HCT116 (cell line): ENCODE measurements around the gene OLFML2A. TPM values are rescaled to one million over a fixed set of nuclear protein-coding genes. Genes with fewer than 3 reads are reported as not detected.
"Not testable (repeated sequence)": the region's sequence is repeated elsewhere in the genome, so short reads cannot be mapped to it uniquely, and the experiment has no call there.

Experiments used
- ATAC-seq: fragments of 200-7000 bp; cut with Tn5 transposase; 2 replicates; pipeline ENCODE4 v1.9.1; 2020; ENCODE audit warnings: mild to moderate bottlenecking, moderate library complexity
- BruUV-seq: library from RNA; stranded (reverse); fragments of 400-500 nt; replicated peaks from 2 replicates; lab custom pipeline; 2021; lab: Mats Ljungman, UMichigan
- CTCF ChIA-PET: fragments of 300-600 bp; sonication (Branson Sonifier 250); formaldehyde crosslinking; loops from one replicate; lab custom pipeline; 2021; ENCODE audit warnings: antibody characterized with exemption; lab: Charles Lee
- POLR2A ChIA-PET: fragments of 300-600, 350-600 bp; sonication (Branson Sonifier 250); formaldehyde crosslinking; loops from one replicate; lab custom pipeline; 2021; ENCODE audit warnings: antibody characterized with exemption; lab: Charles Lee
- RAD21 ChIA-PET, 2 experiments: fragments of 300-600 bp; sonication (Branson Sonifier 250); formaldehyde crosslinking; loops; one replicate each; lab custom pipeline; 2023; ENCODE audit warnings: low total read pairs in 2 of 2; ENCODE audit not compliant: uncharacterized antibody in 2 of 2, unreplicated experiment in 2 of 2, low non-redundant PET in 1 of 2; lab: Charles Lee
- DNase-seq: peaks from one replicate; pipeline ENCODE4 v3.0.0-alpha.2; 2010; ENCODE audit warnings: low read depth, low spot score
- H2AFZ ChIP-seq: fragments of 200-600 bp; shearing (Covaris generic), sonication (generic); 2 replicates; pipeline ENCODE4 v1.6.1; 2017; ENCODE audit warnings: low read depth, mixed run types, mixed read lengths, antibody characterized with exemption, low read length; ENCODE audit not compliant: poor library complexity, severe bottlenecking
- H3K27ac ChIP-seq: 2 replicates; pipeline ENCODE4 v1.5.1; 2012; ENCODE audit warnings: low read depth, low read length
- H3K27me3 ChIP-seq: fragments of 200-600 bp; sonication (generic); 2 replicates; pipeline ENCODE4 v1.6.1; 2016; ENCODE audit warnings: mixed run types, low read length, mixed read lengths; ENCODE audit not compliant: insufficient read depth
- H3K36me3 ChIP-seq, 2 experiments: fragments of 200-500 bp in 1 of 2; fragments of 200-600 bp in 1 of 2; sonication (Bioruptor generic) in 1 of 2; sonication (generic) in 1 of 2; 2 replicates each; pipeline versions ENCODE4 v1.5.1 to v1.6.1; 2014 to 2016; ENCODE audit warnings: low read length in 2 of 2, inconsistent platforms in 1 of 2, mixed read lengths in 1 of 2, mixed run types in 1 of 2; ENCODE audit not compliant: insufficient read depth in 2 of 2, control insufficient read depth in 1 of 2
- H3K4me1 ChIP-seq, 2 experiments: fragments of 200-600 bp in 1 of 2; sonication (generic) in 1 of 2; 2 replicates each; pipeline versions ENCODE4 v1.5.1 to v1.6.1; 2012 to 2017; ENCODE audit warnings: low read length in 2 of 2, inconsistent platforms in 1 of 2, mild to moderate bottlenecking in 1 of 2, mixed read lengths in 1 of 2, mixed run types in 1 of 2, moderate library complexity in 1 of 2; ENCODE audit not compliant: insufficient read depth in 2 of 2, control insufficient read depth in 1 of 2
- H3K4me2 ChIP-seq: fragments of 200-600 bp; sonication (generic); 2 replicates; pipeline ENCODE4 v1.6.1; 2017; ENCODE audit warnings: mixed run types, low read length, mixed read lengths
- H3K4me3 ChIP-seq, 2 experiments: fragments of 200-600 bp in 1 of 2; sonication (generic) in 1 of 2; replicated peaks in 1 of 2; 2 replicates each; pipeline ENCODE4 v1.5.1; 2011 to 2016; ENCODE audit warnings: low read length in 2 of 2, control low read depth in 1 of 2, low read depth in 1 of 2, mild to moderate bottlenecking in 1 of 2, mixed read lengths in 1 of 2, mixed run types in 1 of 2
- H3K79me2 ChIP-seq: fragments of 200-600 bp; sonication (generic); 2 replicates; pipeline ENCODE4 v1.6.1; 2017; ENCODE audit warnings: mild to moderate bottlenecking, mixed run types, low read length, moderate library complexity, mixed read lengths; ENCODE audit not compliant: insufficient read depth
- H3K9ac ChIP-seq: fragments of 200-600 bp; sonication (generic); 2 replicates; pipeline ENCODE4 v1.6.1; 2016; ENCODE audit warnings: low read length, mixed read lengths
- H3K9me2 ChIP-seq: fragments of 200-600 bp; sonication (generic), shearing (Covaris generic); 2 replicates; pipeline ENCODE4 v1.6.1; 2017; ENCODE audit warnings: mixed run types, mild to moderate bottlenecking, moderate library complexity; ENCODE audit not compliant: insufficient read depth
- H3K9me3 ChIP-seq, 2 experiments: fragments of 200-500 bp in 1 of 2; fragments of 200-600 bp in 1 of 2; sonication (Bioruptor generic) in 1 of 2; sonication (generic) in 1 of 2; 2 replicates each; pipeline ENCODE4 v1.6.1; 2014 to 2017; ENCODE audit warnings: low read length in 2 of 2, mixed read lengths in 2 of 2, inconsistent platforms in 1 of 2, low read depth in 1 of 2, mild to moderate bottlenecking in 1 of 2, mixed run types in 1 of 2, moderate library complexity in 1 of 2; ENCODE audit not compliant: control insufficient read depth in 1 of 2, insufficient read depth in 1 of 2
- H4K20me1 ChIP-seq: fragments of 200-600 bp; sonication (generic), shearing (Covaris generic); 2 replicates; pipeline ENCODE4 v1.6.1; 2017; ENCODE audit warnings: mixed run types, mild to moderate bottlenecking, moderate library complexity; ENCODE audit not compliant: insufficient read depth
- POLR2AphosphoS5 ChIP-seq: IDR thresholded peaks from 2 replicates; pipeline ENCODE4 v1.6.1; 2011; ENCODE audit warnings: mild to moderate bottlenecking, low read depth, low read length, moderate library complexity
- TCF7L2 ChIP-seq: IDR thresholded peaks from 2 replicates; pipeline ENCODE4 v1.7.0; 2011; ENCODE audit warnings: borderline replicate concordance, inconsistent platforms; ENCODE audit not compliant: insufficient read depth, insufficient read length; ENCODE audit errors: extremely low read depth
- ZFX ChIP-seq: fragments of 450-650 bp; IDR thresholded peaks from 2 replicates; pipeline ENCODE4 v1.6.1; 2017
- intact Hi-C: fragments of 100-400 bp; cut with micrococcal nuclease; formaldehyde crosslinking; loops from 2 replicates; pipeline ENCODE4 v1.10.0; 2022
- total RNA-seq: library from RNA; stranded (reverse); gene quantifications from one replicate; pipeline ENCODE4 v1.2.1, GENCODE V29; 2021; ENCODE audit not compliant: unreplicated experiment

OLFML2A gene
- total RNA-seq, 1 experiment from 2014 or later = 6.3 TPM

DNA sequence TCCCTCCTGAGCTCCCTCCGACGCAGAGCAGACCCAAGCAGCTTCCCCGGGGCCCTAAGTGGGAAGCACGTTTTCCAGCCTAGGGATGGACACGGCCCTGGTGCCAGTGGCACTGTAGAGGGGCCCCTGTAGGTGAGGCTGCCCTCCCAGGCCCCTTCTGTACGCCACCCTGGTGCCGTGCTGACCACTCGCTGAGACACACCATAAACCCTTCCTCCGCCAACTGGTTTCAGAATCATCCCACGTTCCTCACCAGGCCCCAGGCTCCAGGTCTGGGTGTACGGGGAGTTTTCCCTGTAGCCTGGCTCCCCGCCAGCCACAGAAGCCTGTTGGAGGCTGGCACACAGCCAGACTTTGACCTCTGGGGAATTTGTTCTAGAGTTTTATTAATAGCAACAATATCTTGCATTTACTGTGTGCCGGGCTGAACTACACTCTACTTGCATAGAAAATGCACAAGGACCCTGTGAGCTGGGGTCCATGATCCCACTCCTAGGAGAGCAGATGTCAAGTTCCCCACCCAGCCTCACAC, 58.2 kb downstream of the OLFML2A start:
- peak overlapping the region; percentile 21 to 51 for H3K4me3 ChIP-seq
- RAD21 ChIA-PET = no interaction called here
- no peaks in the 10 kb centered on the region for H3K9me3 ChIP-seq
- CTCF ChIA-PET = interaction anchor here (0.7 to 2.3 kb wide), 6 partner anchors 18 to 63 kb away, joined by 3 to 12 read pairs (median 4); partner anchors contain the start of gene WDR38
- H3K4me2 ChIP-seq = peak overlapping the region; percentile 88
- H3K27me3 ChIP-seq = no peaks in the 10 kb centered on the region
- DNase-seq = no peak
- H3K36me3 ChIP-seq = no peaks in the 10 kb centered on the region
- intact Hi-C loops = no loop called here
- H3K4me1 ChIP-seq = peaks cover 39 to 52% of the 10 kb centered on the region in 2 experiments
- TF ChIP-seq TCF7L2 (no peak), ZFX (peak; percentile 51), POLR2AphosphoS5 (peak; percentile 13)
- TF ChIP-seq, all 23 proteins: peak for 2
- peak; percentile 62 for ATAC-seq
- H4K20me1 ChIP-seq = no peaks in the 10 kb centered on the region
- no peaks in the 10 kb centered on the region for H3K79me2 ChIP-seq
- peak overlapping the region; percentile 59 for H3K9ac ChIP-seq
- POLR2A ChIA-PET = interaction anchor here (0.7 to 2.3 kb wide), 4 partner anchors 16 to 407 kb away, joined by 4 to 8 read pairs (median 6); partner anchors contain the start of genes ARPC5L and HSPA5
- H3K9me2 ChIP-seq = no peaks in the 10 kb centered on the region
- peak overlapping the region; percentile 68 for H3K27ac ChIP-seq
- H2AFZ ChIP-seq = peak overlapping the region; percentile 81
- no TSS peak for BruUV-seq

GRCh38 chr9:124838132-124838531, 61.2 kb downstream of the OLFML2A start:
- H3K27ac ChIP-seq, intact Hi-C loops, H3K9ac ChIP-seq, H4K20me1 ChIP-seq, H3K9me3 ChIP-seq, H3K79me2 ChIP-seq, BruUV-seq, RAD21 ChIA-PET, H2AFZ ChIP-seq, H3K9me2 ChIP-seq, DNase-seq, H3K36me3 ChIP-seq, H3K4me2 ChIP-seq, H3K4me3 ChIP-seq, H3K27me3 ChIP-seq, ATAC-seq: not testable (repeated sequence)
- peaks cover 43 to 61% of the 10 kb centered on the region in 2 experiments for H3K4me1 ChIP-seq
- ChIA-PET CTCF (interaction anchor here (1.6 to 2.4 kb wide), 2 partner anchors 10 to 15 kb away, joined by 3 to 8 read pairs; partner anchors contain the start of gene WDR38), POLR2A (interaction anchor here (1.0 to 1.5 kb wide), 2 partner anchors 14 to 18 kb away, joined by 3 to 5 read pairs; no protein-coding TSS in a partner anchor)

DNA sequence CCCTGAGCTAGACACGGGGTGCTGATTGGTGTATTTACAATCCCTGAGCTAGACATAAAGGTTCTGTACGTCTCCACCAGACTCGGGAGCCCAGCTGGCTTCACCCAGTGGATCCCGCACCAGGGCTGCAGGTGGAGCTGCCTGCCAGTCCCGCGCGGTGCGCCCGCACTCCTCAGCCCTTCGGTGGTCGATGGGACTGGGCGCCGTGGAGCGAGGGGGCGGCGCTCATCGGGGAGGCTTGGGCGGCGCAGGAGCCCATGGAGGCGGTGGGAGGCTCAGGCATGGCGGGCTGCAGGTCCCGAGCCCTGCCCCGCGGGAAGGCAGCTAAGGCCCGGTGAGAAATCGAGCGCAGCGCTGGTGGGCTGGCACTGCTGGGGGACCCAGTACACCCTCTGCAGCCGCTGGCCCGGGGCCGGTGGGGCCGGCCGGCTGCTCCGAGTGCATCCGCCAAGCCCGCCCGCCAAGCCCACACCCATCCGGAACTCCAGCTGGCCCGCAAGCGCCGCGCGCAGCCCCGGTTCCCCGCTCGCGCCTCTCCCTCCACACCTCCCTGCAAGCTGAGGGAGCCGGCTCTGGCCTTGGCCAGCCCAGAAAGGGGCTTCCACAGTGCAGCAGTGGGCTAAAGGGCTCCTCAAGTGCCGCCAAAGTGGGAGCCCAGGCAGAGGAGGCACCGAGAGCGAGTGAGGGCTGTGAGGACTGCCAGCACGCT, 61.8 kb downstream of the OLFML2A start:
- ATAC-seq, H3K9me2 ChIP-seq, H3K9ac ChIP-seq, intact Hi-C loops, DNase-seq, H3K27ac ChIP-seq, H2AFZ ChIP-seq, H3K79me2 ChIP-seq, RAD21 ChIA-PET, H3K9me3 ChIP-seq, H3K27me3 ChIP-seq, H3K4me3 ChIP-seq, H4K20me1 ChIP-seq, H3K36me3 ChIP-seq, H3K4me2 ChIP-seq, BruUV-seq: not testable (repeated sequence)
- ChIA-PET POLR2A (interaction anchor here (1.0 to 1.5 kb wide), 2 partner anchors 14 to 17 kb away, joined by 3 to 5 read pairs; no protein-coding TSS in a partner anchor), CTCF (interaction anchor here (1.6 to 5.1 kb wide), 7 partner anchors 10 to 68 kb away, joined by 3 to 87 read pairs (median 8); partner anchors contain the start of genes NR6A1 and WDR38)
- H3K4me1 ChIP-seq = peaks cover 37 to 58% of the 10 kb centered on the region in 2 experiments
